Muscle layer of duodenum (tissue), 2 donors: ENCODE data around the gene TEX261.

Experiments used
- H3K27ac ChIP-seq: one replicate; pipeline ENCODE4 v1.7.0; 2013; ENCODE audit warnings: mild to moderate bottlenecking, low read length
- H3K27me3 ChIP-seq: one replicate; pipeline ENCODE4 v1.7.0; 2013; ENCODE audit warnings: low read depth, mild to moderate bottlenecking, control low read depth, low read length
- H3K36me3 ChIP-seq, 2 donors: one replicate each; pipeline ENCODE4 v1.7.0; 2013; ENCODE audit warnings: low read length in 2 of 2, control low read depth in 1 of 2, mild to moderate bottlenecking in 1 of 2; ENCODE audit not compliant: insufficient read depth in 2 of 2, control insufficient read depth in 1 of 2
- H3K4me1 ChIP-seq, 2 donors: one replicate each; pipeline ENCODE4 v1.7.0; 2013; ENCODE audit warnings: low read length in 2 of 2, mild to moderate bottlenecking in 2 of 2, control low read depth in 1 of 2, moderate library complexity in 1 of 2; ENCODE audit not compliant: insufficient read depth in 2 of 2, control insufficient read depth in 1 of 2
- H3K4me3 ChIP-seq, 2 donors: one replicate each; pipeline ENCODE4 v1.7.0; 2013; ENCODE audit warnings: low read length in 2 of 2, low read depth in 1 of 2, mild to moderate bottlenecking in 1 of 2
- H3K9me3 ChIP-seq, 2 donors: one replicate each; pipeline ENCODE4 v1.7.0; 2013; ENCODE audit warnings: low read length in 2 of 2, control low read depth in 1 of 2, mild to moderate bottlenecking in 1 of 2; ENCODE audit not compliant: control insufficient read depth in 1 of 2
- donor health status: healthy.

Gene TEX261

DNA sequence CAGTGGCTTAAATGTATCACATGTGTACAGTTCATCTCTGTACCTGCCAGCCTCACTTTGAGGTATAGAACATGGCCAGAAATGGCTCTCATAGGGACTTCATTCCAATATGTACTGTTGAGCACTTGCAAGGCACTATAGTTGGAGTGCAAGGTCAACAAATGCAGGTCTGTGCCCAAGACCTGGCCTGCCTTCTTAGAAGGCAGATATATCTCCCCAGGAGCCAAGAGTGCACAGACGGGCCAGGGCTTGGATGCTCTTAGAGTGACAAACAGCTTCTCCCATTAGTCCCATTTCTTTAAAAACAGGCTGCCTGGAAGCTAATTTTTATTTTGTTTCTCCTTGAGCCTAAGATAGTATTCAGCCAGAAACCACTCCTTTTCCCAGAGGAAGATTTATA, 7.3 kb downstream of the TEX261 start:
- H3K27me3 ChIP-seq, result no peaks in the 10 kb centered on the region
- H3K9me3 ChIP-seq, result no peaks in the 10 kb centered on the region
- no peaks in the 10 kb centered on the region for H3K4me1 ChIP-seq
- no peak overlapping the region for H3K4me3 ChIP-seq
- no peak overlapping the region for H3K27ac ChIP-seq
- H3K36me3 ChIP-seq, result peaks cover 49 to 62% of the 10 kb centered on the region in 2 donors

DNA sequence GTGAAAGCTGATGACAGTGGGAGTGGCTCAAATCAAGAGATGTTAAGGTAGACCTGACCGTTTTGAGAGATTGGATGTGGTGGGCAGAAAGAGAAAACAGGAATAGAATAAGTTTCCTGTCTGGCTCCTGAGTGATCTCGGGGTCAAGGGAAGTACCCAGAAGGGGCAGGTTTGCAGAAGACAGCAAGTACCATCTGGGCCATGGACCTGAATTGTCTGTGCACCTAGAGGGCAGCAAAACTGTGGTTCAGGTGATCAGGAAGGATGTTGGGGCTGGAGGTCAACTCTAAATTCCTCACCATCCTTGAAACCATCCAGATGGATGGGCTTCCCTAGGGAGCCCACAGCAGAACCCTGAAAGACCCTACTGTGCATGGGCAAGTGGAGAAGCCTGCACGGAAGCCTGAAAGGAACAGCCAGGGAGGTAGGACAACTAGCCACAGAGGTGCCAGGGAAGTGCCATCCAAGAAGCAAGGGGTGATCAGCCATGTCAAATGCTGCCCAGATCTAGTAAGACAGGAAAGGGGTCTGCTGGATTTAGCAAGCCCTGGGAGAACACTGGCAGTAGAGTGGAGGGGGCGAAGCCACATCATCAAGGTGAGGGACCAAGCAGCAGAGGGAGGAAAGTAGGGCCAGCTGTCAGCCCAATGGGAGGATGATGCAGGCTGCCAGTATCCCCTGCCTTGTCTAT, 8.0 kb downstream of the TEX261 start:
- Histone ChIP-seq H3K4me1 (no peaks in the 10 kb centered on the region), H3K36me3 (peaks cover 47 to 59% of the 10 kb centered on the region in 2 donors), H3K9me3 (no peaks in the 10 kb centered on the region), H3K4me3 (no peak overlapping the region), H3K27me3 (no peaks in the 10 kb centered on the region), H3K27ac (no peak overlapping the region)

DNA sequence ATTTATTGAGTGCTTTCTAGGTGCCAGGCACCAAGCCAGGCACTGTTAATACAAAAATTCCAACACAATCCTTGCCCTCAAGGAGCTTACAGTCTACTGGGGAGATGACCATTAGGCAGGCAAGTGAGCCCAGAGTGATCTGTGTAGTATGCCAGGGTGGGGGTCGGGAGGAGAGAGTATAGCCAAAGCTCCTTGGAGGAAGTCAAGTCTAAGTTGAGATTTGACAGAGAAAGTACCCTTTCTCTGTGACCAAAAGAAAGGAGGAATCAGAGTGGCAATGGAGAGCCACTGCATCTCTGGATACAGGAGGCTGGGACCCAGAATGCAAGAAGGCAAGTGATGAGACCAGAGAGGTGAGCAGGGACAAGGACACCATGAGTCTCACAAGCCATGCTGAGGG, 8.7 kb downstream of the TEX261 start:
- Histone ChIP-seq H3K36me3 (peaks cover 40 to 52% of the 10 kb centered on the region in 2 donors), H3K27ac (no peak overlapping the region), H3K9me3 (no peaks in the 10 kb centered on the region), H3K4me1 (no peaks in the 10 kb centered on the region), H3K27me3 (no peaks in the 10 kb centered on the region), H3K4me3 (no peak overlapping the region)

DNA sequence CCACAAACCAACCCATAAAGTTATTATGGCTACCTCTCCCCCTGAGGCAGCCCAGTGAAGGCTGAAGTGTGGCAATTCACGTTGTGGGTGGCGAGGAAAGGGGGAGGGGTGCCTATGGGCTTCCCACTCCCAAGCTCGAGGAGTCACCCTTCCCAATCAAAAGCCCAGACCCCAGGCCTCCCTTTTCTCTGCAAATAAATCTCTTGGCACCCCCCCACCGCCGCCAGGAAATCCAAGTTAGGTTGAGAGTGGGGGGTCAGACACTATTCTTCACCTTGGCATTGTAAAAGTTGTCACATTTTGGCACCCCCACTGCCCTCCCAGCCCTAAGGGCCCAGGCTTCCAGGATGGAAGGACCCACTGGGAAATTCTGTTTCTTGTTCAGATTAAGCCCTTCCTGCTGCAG, 9.4 kb downstream of the TEX261 start:
- H3K27ac ChIP-seq, result no peak overlapping the region
- H3K36me3 ChIP-seq, result peaks cover 34 to 46% of the 10 kb centered on the region in 2 donors
- no peaks in the 10 kb centered on the region for H3K4me1 ChIP-seq
- no peaks in the 10 kb centered on the region for H3K9me3 ChIP-seq
- no peak overlapping the region for H3K4me3 ChIP-seq
- no peaks in the 10 kb centered on the region for H3K27me3 ChIP-seq

DNA sequence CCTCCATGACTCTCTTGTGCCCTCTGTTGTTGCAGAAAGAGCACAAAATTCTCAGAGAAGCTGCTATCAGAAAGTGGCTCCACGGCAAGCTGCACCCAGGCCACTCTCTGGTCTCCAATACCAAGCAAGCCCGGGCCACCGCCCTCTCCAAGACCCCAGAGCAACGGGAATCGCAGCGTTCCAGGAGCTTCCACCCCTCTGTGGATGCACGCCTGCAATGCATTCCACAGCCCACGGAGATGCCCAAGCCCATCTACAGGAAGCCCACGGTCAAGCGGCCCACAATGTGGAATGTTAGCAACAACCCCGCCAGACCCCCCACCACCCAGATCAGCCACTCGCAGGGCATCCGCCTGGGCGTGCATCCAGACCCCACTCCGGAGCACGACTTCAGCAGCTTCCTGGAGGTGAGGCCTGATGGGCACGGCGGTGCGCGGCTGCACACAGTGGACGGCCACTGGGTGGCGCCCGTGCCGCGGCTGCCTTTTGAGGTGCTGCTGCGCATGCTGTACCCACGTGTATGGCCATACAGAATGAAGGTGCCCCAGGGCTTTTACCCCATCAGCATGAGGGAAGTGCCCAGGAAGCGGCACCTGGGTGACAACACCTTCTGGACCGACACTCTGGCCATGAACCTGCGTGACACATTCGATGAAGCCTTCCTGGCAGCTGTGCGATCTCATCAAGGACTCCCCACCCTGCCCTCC, 9.9 kb downstream of the TEX261 start:
- H3K27ac ChIP-seq, result no peak overlapping the region
- no peaks in the 10 kb centered on the region for H3K4me1 ChIP-seq
- no peaks in the 10 kb centered on the region for H3K9me3 ChIP-seq
- H3K36me3 ChIP-seq, result peaks cover 31 to 40% of the 10 kb centered on the region in 2 donors
- H3K4me3 ChIP-seq, result no peak overlapping the region
- H3K27me3 ChIP-seq, result no peaks in the 10 kb centered on the region

DNA sequence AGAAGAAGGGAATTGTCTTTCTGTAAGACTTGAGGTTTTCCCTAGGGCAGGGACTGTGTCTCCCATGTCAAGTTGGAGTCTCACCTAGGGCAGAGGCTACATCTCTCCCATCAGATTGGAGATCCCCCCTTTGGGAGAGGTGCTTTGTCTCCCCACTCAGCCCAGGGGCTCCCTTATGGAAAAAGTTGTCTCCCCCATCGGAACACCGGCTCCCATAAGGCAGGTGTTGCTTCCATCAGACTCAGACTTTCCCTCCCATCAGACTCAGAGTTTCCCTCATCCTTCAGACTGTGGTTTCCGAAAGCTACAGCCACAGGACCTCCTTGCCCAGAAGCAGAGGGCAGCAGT, 10.5 kb downstream of the TEX261 start:
- Histone ChIP-seq H3K27ac (no peak overlapping the region), H3K36me3 (peaks cover 25 to 35% of the 10 kb centered on the region in 2 donors), H3K9me3 (no peaks in the 10 kb centered on the region), H3K4me1 (no peaks in the 10 kb centered on the region), H3K27me3 (no peaks in the 10 kb centered on the region), H3K4me3 (no peak overlapping the region)

DNA sequence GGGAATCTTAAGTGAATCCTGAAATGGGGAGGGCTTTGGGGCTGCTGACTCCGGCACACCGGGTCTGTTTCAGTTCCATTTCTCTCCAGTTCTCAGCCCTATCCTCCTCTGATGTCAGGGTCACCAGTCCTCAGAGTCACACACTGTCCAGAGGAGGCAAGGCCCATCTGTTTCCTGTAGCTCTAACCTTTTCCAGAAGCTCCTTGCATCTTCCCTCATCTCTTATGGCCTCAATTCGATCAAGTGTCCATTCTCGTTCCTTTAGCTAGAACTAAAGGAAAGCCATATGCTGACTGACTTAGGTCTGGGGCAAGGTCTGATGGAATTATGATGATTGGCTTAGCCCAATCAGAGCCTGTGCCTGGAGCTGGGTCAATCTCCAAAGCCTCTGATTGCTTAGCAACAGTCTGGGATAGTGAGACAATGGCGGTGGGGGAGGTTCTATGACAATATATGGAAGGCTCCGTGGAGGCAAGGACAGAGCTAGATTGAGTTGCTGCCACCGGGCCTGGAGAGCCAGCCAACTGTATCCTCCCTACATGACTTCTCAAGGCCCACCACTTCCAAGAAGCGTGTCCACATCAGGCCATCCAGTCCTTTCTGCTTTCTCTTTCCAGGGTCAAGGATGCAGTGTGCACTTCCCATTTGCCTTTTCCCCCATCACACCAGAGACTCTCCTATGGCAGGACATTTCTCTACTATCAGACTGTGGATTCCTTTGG, 11.0 kb downstream of the TEX261 start:
- Histone ChIP-seq H3K9me3 (no peaks in the 10 kb centered on the region), H3K27ac (no peak overlapping the region), H3K4me1 (no peaks in the 10 kb centered on the region), H3K36me3 (peaks cover 20 to 30% of the 10 kb centered on the region in 2 donors), H3K27me3 (no peaks in the 10 kb centered on the region), H3K4me3 (no peak overlapping the region)

DNA sequence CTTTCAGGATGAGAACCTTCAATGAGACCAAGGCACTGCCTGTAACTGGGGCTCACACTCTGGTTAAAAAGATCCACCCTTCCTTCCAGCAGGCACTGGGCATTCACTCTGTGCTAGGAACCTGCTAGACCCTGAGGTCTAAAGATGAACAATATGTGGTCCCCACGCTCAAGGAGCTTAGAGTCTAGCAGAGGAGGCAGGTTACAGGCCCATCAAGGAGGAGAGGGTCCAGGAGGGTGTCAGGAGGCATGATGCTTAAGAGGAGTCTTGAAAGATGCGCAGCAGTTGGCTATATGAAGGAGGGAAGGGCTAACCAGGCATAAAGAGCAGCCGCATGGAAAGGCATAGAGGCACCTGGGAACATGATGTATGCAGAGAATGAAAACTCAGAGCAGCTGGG, 11.7 kb downstream of the TEX261 start:
- H3K36me3 ChIP-seq, result peaks cover 13 to 23% of the 10 kb centered on the region in 2 donors
- H3K4me3 ChIP-seq, result no peak overlapping the region
- H3K9me3 ChIP-seq, result no peaks in the 10 kb centered on the region

DNA sequence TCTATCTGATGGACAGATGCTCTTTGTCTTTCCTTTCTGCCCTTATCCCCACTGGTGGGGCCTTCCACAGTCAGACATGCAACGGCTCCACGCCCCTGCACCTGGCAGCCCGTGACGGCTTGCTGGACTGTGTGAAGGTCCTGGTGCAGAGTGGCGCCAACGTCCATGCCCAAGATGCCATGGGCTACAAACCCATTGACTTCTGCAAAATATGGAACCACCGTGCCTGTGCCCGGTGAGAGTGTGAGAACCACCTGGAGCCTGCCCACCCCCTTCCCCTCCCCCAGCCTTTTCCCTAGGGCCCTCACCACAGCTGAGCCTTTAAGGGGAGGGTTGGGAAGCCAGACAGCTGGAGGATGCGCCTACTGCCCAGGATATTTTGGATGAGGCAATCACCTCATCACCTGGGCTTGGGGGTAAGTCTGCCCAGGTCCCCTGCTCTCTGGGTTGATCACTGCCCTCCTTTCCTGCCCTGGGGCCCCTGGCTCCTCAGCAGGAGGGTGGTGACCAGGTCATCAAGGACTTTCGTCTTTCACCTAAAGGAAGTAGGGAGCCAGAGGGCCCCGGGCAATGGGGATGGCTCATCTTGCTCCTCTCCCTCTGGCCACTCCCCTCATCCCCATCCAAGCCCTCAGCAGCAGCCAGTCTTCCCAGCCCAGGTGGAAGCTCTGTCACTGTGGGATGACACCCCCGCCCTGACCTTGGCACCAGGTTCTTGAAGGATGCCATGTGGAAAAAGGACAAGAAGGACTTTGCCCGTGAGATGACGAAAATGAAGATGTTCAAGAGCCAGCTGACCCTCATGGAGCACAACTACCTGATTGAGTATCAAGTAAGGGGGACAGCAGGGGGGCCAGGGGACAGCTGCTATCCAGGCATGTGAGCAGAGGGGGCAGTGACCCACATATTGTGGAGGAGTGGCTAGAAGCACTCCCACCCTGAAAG, 12.5 kb downstream of the TEX261 start:
- H3K36me3 ChIP-seq, result peaks cover 10 to 15% of the 10 kb centered on the region in 2 donors
- no peaks in the 10 kb centered on the region for H3K27me3 ChIP-seq

More for the DNA sequence above, 11.7 kb downstream of the TEX261 start:
- Histone ChIP-seq H3K4me1 (peaks cover 0 to 4% of the 10 kb centered on the region in 2 donors), H3K27me3 (no peaks in the 10 kb centered on the region), H3K27ac (no peak overlapping the region)

DNA sequence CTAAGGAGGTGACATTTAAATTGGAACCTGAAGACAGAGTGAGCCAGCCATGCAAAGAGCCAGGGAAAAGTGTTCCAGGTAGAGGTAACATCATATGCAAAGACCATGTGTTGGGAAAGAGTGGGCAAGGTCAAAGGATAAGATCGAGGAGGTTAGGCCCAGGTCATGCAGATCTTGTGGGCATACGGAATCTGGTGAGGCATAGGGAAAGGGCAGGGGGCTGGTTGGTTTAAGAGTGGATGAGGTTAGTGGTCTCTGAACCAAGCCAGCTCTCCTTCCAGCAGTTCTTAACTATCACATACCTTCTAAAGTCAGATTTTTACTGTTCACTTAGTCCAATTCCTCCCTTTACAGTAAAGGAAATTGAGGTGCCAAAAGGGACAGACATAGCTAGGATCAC, 13.3 kb downstream of the TEX261 start:
- peaks cover 2 to 8% of the 10 kb centered on the region in 2 donors for H3K36me3 ChIP-seq
- peaks cover 0 to 9% of the 10 kb centered on the region in 2 donors for H3K4me1 ChIP-seq
- H3K4me3 ChIP-seq, result no peak overlapping the region
- no peaks in the 10 kb centered on the region for H3K27me3 ChIP-seq
- no peaks in the 10 kb centered on the region for H3K9me3 ChIP-seq
- H3K27ac ChIP-seq, result no peak overlapping the region

More for the DNA sequence above, 12.5 kb downstream of the TEX261 start:
- Histone ChIP-seq H3K4me3 (no peak overlapping the region), H3K4me1 (peaks cover 0 to 9% of the 10 kb centered on the region in 2 donors), H3K9me3 (no peaks in the 10 kb centered on the region), H3K27ac (no peak overlapping the region)
